Erythroblast (primary cell): ENCODE data around the gene CTU2.

Source experiments
- GATA1 ChIP-seq: IDR thresholded peaks from 2 replicates; pipeline ENCODE4 v1.6.1; 2011; ENCODE audit warnings: low read depth, mild to moderate bottlenecking, control low read depth, low read length, moderate library complexity
- POLR2A ChIP-seq: IDR thresholded peaks from 2 replicates; pipeline ENCODE4 v1.6.1; 2011; ENCODE audit warnings: mild to moderate bottlenecking, low read length

GRCh38 chr16:88659160-88659559 lies 47.1 kb upstream of the CTU2 start:
- no peak for TF ChIP-seq POLR2A
- TF ChIP-seq GATA1 = no peak
